Measurements from ENCODE around the gene LMLN.

The LMLN gene

DNA sequence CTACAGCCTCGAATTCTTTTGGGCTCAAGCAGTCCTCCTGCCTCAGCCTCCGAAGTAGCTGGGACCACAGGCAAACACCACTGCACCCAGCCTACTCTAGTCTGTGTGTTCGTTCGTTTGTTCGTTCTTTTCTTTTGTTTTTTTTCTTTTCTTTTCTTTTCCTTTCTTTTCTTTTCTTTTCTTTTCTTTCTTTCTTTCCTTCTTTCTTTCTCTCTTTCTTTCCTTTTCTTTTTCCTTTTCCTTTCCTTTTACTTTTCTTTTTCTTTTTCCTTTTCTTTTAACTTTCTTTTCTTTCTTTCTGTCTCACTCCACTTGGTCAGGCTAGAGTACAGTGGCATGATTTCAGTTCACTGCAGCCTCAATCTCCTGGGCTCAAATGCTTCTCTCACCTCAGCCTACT is 36.8 kb downstream of the LMLN start:
- TF ChIP-seq, protein P1, sequence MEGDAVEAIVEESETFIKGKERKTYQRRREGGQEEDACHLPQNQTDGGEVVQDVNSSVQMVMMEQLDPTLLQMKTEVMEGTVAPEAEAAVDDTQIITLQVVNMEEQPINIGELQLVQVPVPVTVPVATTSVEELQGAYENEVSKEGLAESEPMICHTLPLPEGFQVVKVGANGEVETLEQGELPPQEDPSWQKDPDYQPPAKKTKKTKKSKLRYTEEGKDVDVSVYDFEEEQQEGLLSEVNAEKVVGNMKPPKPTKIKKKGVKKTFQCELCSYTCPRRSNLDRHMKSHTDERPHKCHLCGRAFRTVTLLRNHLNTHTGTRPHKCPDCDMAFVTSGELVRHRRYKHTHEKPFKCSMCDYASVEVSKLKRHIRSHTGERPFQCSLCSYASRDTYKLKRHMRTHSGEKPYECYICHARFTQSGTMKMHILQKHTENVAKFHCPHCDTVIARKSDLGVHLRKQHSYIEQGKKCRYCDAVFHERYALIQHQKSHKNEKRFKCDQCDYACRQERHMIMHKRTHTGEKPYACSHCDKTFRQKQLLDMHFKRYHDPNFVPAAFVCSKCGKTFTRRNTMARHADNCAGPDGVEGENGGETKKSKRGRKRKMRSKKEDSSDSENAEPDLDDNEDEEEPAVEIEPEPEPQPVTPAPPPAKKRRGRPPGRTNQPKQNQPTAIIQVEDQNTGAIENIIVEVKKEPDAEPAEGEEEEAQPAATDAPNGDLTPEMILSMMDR (IDR thresholded peaks at IDR 0.05): no peak

DNA sequence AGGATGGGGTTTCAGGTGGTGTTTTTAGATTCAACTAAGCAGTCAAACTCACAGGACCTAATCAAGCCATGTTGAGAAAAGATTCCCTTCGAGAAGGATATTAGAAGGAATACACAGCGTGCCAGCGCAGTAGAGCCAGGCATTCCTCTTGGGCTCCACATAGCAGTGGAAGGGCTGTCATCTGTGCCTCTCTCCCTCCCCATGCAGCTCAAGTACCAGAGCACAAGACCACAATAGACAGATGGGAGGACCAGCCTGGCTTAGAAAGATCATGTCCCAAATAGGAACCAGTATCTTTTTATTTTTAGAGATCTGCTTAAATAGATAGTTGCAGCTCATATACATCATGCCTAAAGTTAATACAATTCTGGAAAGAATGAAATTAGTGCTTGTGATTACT is 37.9 kb downstream of the LMLN start:
- TF ChIP-seq, protein P1 (IDR thresholded peaks at IDR 0.05): no peak

DNA sequence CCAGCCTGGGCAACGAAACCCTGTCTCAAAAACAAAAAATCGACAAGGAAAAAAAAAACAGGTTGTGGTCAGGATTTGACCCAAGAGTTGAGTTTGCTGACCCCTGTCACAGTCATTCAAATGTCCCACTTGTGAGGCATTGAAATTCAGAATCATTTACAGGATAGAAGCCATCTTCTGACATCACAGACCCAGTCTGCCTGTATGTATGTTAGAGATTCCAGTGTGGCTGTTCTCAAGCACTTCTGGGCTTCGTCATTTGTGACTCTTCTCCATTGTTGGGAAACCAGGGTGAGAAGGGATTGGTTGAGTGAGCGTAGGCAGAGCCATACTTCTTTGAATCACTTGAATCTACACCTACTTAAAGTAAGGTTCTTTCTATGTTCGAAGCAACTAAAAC is 57.1 kb downstream of the LMLN start:
- TF ChIP-seq, protein P1 (IDR thresholded peaks at IDR 0.05): no peak

DNA sequence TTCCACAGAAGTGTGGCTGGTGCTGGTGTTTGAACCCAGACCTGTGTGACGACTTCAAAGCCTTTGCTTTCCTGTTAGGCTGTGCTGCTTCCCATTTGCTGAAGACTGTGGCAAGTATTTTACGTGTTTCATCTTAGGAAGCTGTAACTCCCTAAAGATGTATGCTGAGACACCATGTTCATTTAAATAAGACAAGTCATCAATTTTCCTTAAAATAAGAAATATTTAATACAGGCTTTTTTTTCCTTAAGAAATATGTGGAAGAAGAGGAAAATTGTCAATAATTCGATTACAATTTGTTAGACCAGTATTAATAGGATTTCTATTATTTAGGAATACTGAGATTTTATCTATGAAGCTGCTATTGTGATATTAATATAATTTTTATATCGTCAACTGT is 58.4 kb downstream of the LMLN start:
- TF ChIP-seq, protein P1 (IDR thresholded peaks at IDR 0.05): no peak

DNA sequence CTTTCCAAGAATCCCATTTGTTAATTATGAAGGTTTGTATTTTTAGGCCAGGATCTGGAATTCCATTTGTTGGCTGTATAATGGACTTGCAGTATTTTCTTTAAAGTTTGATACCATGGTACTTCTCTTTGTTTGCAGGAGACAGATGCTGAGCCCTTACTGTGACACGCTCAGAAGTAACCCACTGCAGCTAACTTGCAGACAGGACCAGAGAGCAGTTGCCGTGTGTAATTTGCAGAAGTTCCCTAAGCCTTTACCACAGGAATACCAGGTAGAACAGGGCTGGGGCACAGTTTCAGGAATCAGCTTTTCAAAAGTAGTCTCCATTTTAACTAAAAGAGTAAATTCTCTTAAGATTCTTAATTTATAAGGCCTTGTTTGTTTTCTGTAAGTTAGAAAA is 59.1 kb downstream of the LMLN start:
- TF ChIP-seq, protein P1 (IDR thresholded peaks at IDR 0.05): no peak

DNA sequence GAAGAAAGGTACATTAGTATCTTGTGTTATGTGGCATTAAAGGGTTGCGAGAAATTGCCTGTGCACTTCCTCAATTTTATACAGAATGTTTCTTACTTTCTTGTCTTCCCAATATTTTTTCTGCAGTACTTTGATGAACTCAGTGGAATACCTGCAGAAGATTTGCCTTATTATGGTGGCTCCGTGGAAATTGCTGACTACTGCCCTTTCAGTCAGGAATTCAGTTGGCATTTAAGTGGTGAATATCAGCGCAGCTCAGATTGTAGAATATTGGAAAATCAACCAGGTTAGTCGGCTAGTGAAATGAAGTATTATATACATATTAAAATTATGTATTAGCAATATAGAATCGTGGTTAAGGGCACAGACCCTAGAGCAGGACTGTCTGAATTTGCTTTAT is 61.3 kb downstream of the LMLN start:
- TF ChIP-seq, protein P1 (IDR thresholded peaks at IDR 0.05): no peak

DNA sequence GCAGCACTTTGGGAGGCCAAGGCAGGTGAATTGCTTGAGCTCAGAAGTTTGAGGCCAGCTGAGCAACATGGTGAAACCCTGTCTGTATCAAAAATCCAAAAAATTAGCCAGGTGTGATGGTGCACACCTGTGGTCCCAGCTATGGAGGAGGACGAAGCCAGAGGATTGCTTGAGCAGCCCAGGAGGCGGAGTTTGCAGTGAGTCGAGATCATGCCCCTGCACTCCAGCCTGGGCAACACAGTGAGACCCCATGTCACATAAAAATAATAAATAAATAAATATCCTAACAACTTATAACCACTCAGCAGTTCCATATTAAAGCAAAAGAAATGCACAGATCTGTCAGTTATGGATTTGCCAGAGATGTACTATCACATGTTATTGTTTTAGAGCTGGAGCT is 62.6 kb downstream of the LMLN start:
- TF ChIP-seq, protein P1 (IDR thresholded peaks at IDR 0.05): no peak

DNA sequence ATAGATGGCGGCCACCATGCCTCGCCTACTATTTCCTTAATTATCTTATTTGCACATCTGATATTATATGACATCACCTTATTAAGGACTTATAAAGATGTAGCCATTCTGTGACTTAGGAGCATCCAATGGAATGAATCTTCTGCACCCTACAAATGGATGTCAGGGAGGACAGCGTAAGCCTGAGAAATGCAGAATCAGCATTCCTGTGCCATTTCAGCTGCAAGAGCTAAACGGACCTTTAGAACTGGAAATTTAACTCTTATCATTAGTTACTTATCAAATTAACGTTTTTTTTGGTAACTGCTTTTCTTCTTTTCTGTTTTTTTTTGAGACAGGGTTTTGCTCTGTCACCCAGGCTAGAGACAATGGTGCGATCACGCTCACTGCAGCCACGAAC is 65.6 kb downstream of the LMLN start:
- TF ChIP-seq, protein P1 (IDR thresholded peaks at IDR 0.05): no peak

All from LNCAP (cell line).